ENCODE results near the gene KLRB1. TPM values are rescaled to one million over a fixed set of nuclear protein-coding genes. Genes with fewer than 3 reads are reported as not detected.

Gene KLRB1
- not detected in 2 replicates for total RNA-seq

GRCh38 chr12:9607716-9608115 is at the start of gene KLRB1:
KLRB1 (minus strand) TSS chr12:9607916; CDS start chr12:9607839, 77 bp downstream.

Other genes with a start within 250 kb of the KLRB1 start
- 0.13 and 1.4 TPM in 2 replicates for gene CLEC2D, start 61.8 kb upstream of the KLRB1 start, total RNA-seq
- not detected in 2 replicates for gene CLECL1, start 125.2 kb upstream of the KLRB1 start, total RNA-seq
- 0.25 and 0.40 TPM in 2 replicates for gene CD69, start 153.0 kb upstream of the KLRB1 start, total RNA-seq
- not detected in 2 replicates for gene KLRF1, start 219.6 kb upstream of the KLRB1 start, total RNA-seq

Measured in mammary microvascular endothelial cell (primary cell).